HCT116 (cell line): ENCODE measurements around the gene MUC4.

Experiments used
- CEBPB ChIP-seq: IDR thresholded peaks from 2 replicates; pipeline ENCODE4 v1.6.1; 2012; ENCODE audit warnings: low read depth
- EGR1 ChIP-seq: IDR thresholded peaks from 2 replicates; pipeline ENCODE4 v1.6.1; 2012; ENCODE audit warnings: low read depth
- EZH2phosphoT487 ChIP-seq: fragments of 200-600 bp; IDR thresholded peaks from 2 replicates; pipeline ENCODE4 v1.6.1; 2018; ENCODE audit warnings: antibody characterized with exemption, borderline replicate concordance
- JUND ChIP-seq: IDR thresholded peaks from 2 replicates; pipeline ENCODE4 v1.6.1; 2012
- POLR2A ChIP-seq: IDR thresholded peaks from 2 replicates; pipeline ENCODE4 v1.7.0; 2011; ENCODE audit warnings: borderline replicate concordance; ENCODE audit not compliant: insufficient read depth, insufficient read length; ENCODE audit errors: extremely low read depth
- POLR2AphosphoS5 ChIP-seq: IDR thresholded peaks from 2 replicates; pipeline ENCODE4 v1.6.1; 2011; ENCODE audit warnings: mild to moderate bottlenecking, low read depth, low read length, moderate library complexity
- RAD21 ChIP-seq: IDR thresholded peaks from 2 replicates; pipeline ENCODE4 v1.6.1; 2012; ENCODE audit warnings: low read depth, mild to moderate bottlenecking
- SIN3A ChIP-seq: IDR thresholded peaks from 2 replicates; pipeline ENCODE4 v1.6.1; 2012; ENCODE audit warnings: low read depth
- TF ChIP-seq, protein P1 (sequence below), 3 experiments: fragments of 200-600 bp in 1 of 3; sonication (generic) in 1 of 3; IDR thresholded peaks in 2 of 3; conservative IDR thresholded peaks in 1 of 3; 2 replicates each; pipeline ENCODE4 v1.5.1; 2012 to 2017; ENCODE audit warnings: low read depth in 2 of 3, low read length in 2 of 3, antibody characterized with exemption in 1 of 3, borderline replicate concordance in 1 of 3, control low read depth in 1 of 3, mild to moderate bottlenecking in 1 of 3, mixed read lengths in 1 of 3, mixed run types in 1 of 3, moderate library complexity in 1 of 3; ENCODE audit not compliant: insufficient read depth in 1 of 3
- TF ChIP-seq, protein P2 (sequence below): IDR thresholded peaks from 2 replicates; pipeline ENCODE4 v1.6.1; 2012
- TF ChIP-seq, protein P3 (sequence below): IDR thresholded peaks from 2 replicates; pipeline ENCODE4 v1.6.1; 2011; ENCODE audit warnings: mild to moderate bottlenecking, low read length, moderate library complexity; ENCODE audit not compliant: insufficient replicate concordance; ENCODE audit errors: extremely low read depth
- TF ChIP-seq, protein P4 (sequence below): IDR thresholded peaks from 2 replicates; pipeline ENCODE4 v1.6.1; 2012

DNA sequence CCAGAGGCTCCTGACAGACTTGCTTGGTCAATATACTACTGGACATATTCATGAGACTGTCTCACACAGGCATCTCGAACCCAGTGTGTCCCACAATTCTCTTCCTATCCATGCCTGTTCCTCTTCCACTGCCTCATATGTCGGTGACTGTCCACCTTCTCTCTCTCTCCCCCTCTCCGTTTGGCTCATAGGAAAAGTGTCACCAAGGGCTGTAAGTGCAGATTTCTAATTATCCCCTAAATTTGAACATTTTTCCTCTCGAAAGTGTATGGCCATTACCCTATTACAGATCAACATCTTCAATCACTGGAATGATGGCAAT lies 113.4 kb downstream of the MUC4 start:
- TF ChIP-seq, protein P1, sequence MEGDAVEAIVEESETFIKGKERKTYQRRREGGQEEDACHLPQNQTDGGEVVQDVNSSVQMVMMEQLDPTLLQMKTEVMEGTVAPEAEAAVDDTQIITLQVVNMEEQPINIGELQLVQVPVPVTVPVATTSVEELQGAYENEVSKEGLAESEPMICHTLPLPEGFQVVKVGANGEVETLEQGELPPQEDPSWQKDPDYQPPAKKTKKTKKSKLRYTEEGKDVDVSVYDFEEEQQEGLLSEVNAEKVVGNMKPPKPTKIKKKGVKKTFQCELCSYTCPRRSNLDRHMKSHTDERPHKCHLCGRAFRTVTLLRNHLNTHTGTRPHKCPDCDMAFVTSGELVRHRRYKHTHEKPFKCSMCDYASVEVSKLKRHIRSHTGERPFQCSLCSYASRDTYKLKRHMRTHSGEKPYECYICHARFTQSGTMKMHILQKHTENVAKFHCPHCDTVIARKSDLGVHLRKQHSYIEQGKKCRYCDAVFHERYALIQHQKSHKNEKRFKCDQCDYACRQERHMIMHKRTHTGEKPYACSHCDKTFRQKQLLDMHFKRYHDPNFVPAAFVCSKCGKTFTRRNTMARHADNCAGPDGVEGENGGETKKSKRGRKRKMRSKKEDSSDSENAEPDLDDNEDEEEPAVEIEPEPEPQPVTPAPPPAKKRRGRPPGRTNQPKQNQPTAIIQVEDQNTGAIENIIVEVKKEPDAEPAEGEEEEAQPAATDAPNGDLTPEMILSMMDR (IDR thresholded peaks at IDR 0.05 in 2 of 3, conservative IDR thresholded peaks at IDR 0.05 in 1 of 3; ENCODE audit: borderline replicate concordance in 1 of 3, insufficient read depth in 1 of 3, low read depth in 2 of 3, low read length in 2 of 3): no peak
- TF ChIP-seq, protein P2, sequence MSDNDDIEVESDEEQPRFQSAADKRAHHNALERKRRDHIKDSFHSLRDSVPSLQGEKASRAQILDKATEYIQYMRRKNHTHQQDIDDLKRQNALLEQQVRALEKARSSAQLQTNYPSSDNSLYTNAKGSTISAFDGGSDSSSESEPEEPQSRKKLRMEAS: no peak
- no peak for TF ChIP-seq POLR2AphosphoS5
- TF ChIP-seq POLR2A: no peak
- no peak for TF ChIP-seq EZH2phosphoT487
- TF ChIP-seq JUND: no peak
- no peak for TF ChIP-seq SIN3A
- TF ChIP-seq RAD21: no peak
- TF ChIP-seq EGR1: no peak
- TF ChIP-seq, protein P3, sequence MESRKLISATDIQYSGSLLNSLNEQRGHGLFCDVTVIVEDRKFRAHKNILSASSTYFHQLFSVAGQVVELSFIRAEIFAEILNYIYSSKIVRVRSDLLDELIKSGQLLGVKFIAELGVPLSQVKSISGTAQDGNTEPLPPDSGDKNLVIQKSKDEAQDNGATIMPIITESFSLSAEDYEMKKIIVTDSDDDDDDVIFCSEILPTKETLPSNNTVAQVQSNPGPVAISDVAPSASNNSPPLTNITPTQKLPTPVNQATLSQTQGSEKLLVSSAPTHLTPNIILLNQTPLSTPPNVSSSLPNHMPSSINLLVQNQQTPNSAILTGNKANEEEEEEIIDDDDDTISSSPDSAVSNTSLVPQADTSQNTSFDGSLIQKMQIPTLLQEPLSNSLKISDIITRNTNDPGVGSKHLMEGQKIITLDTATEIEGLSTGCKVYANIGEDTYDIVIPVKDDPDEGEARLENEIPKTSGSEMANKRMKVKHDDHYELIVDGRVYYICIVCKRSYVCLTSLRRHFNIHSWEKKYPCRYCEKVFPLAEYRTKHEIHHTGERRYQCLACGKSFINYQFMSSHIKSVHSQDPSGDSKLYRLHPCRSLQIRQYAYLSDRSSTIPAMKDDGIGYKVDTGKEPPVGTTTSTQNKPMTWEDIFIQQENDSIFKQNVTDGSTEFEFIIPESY: no peak
- TF ChIP-seq, protein P4, sequence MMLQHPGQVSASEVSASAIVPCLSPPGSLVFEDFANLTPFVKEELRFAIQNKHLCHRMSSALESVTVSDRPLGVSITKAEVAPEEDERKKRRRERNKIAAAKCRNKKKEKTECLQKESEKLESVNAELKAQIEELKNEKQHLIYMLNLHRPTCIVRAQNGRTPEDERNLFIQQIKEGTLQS: no peak
- no peak for TF ChIP-seq CEBPB
